Smooth muscle cell (in vitro differentiated cells): ENCODE data around the gene HEPN1. TPM values are rescaled to one million over a fixed set of nuclear protein-coding genes. Genes with fewer than 3 reads are reported as not detected.

Source experiments
- DNase-seq: peaks from one replicate; lab custom pipeline; 2025; ENCODE audit not compliant: unreplicated experiment; lab: John Stamatoyannopoulos, UW
- H2AFZ ChIP-seq: fragments of 200-600 bp; sonication (generic); 2 replicates; pipeline ENCODE4 v1.6.0; 2016; ENCODE audit warnings: antibody characterized with exemption, low read depth, mild to moderate bottlenecking
- H3F3A ChIP-seq: fragments of 200-600 bp; sonication (generic); 2 replicates; pipeline ENCODE4 v1.6.0; 2017; ENCODE audit warnings: antibody characterized with exemption, low read depth
- H3K27ac ChIP-seq: fragments of 200-600 bp; sonication (generic); 2 replicates; pipeline ENCODE4 v1.5.1; 2016; ENCODE audit warnings: low read depth, mild to moderate bottlenecking
- H3K27me3 ChIP-seq: fragments of 200-600 bp; sonication (generic); 2 replicates; pipeline ENCODE4 v1.6.1; 2016; ENCODE audit warnings: low read depth, mild to moderate bottlenecking
- H3K36me3 ChIP-seq: fragments of 200-600 bp; sonication (generic); 2 replicates; pipeline ENCODE4 v1.5.1; 2016; ENCODE audit warnings: low read depth
- H3K4me1 ChIP-seq: fragments of 200-600 bp; sonication (generic); 2 replicates; pipeline ENCODE4 v1.5.1; 2016; ENCODE audit warnings: low read depth
- H3K4me2 ChIP-seq: fragments of 200-600 bp; sonication (generic); 2 replicates; pipeline ENCODE4 v1.6.0; 2016; ENCODE audit warnings: mild to moderate bottlenecking
- H3K4me3 ChIP-seq: fragments of 200-600 bp; sonication (generic); 2 replicates; pipeline ENCODE4 v1.5.1; 2016; ENCODE audit warnings: mild to moderate bottlenecking
- H3K79me2 ChIP-seq: fragments of 200-600 bp; sonication (generic); 2 replicates; pipeline ENCODE4 v1.6.0; 2016; ENCODE audit warnings: low read depth, mild to moderate bottlenecking
- H3K9ac ChIP-seq: fragments of 200-600 bp; sonication (generic); 2 replicates; pipeline ENCODE4 v1.6.0; 2016; ENCODE audit warnings: low read depth
- H3K9me3 ChIP-seq: fragments of 200-600 bp; sonication (generic); replicated peaks from 2 replicates; pipeline ENCODE4 v1.5.1; 2016; ENCODE audit warnings: low read depth
- H4K20me1 ChIP-seq: fragments of 200-600 bp; sonication (generic); 2 replicates; pipeline ENCODE4 v1.6.0; 2016; ENCODE audit warnings: low read depth
- WGBS: methylation state at CpG from one replicate; pipeline ENCODE4 v1.1.7; 2016; ENCODE audit warnings: low lambda C conversion rate; 5-methylcytosine and 5-hydroxymethylcytosine counted together
- polyA plus RNA-seq: library from polyadenylated mRNA; unstranded; fragments of >200 nt; fragmentation: Nextera tagmentation; extraction: Ambion mirVana; gene quantifications from 2 replicates; pipeline ENCODE4 v1.2.1, GENCODE V29; 2016
- total RNA-seq: library from RNA; depleted of rRNA; stranded (reverse); fragments of >200 nt; gene quantifications from 2 replicates; pipeline ENCODE4 v1.2.3, GENCODE V29; 2014
- TF ChIP-seq, protein P1 (sequence below): fragments of 200-600 bp; sonication (generic); IDR thresholded peaks from 2 replicates; pipeline ENCODE4 v1.5.1; 2017; ENCODE audit warnings: borderline replicate concordance, mild to moderate bottlenecking, antibody characterized with exemption; ENCODE audit not compliant: insufficient read depth, poor library complexity, severe bottlenecking

HEPN1 gene
- total and polyA plus RNA-seq, 2 experiments from 2014 or later = not detected

DNA sequence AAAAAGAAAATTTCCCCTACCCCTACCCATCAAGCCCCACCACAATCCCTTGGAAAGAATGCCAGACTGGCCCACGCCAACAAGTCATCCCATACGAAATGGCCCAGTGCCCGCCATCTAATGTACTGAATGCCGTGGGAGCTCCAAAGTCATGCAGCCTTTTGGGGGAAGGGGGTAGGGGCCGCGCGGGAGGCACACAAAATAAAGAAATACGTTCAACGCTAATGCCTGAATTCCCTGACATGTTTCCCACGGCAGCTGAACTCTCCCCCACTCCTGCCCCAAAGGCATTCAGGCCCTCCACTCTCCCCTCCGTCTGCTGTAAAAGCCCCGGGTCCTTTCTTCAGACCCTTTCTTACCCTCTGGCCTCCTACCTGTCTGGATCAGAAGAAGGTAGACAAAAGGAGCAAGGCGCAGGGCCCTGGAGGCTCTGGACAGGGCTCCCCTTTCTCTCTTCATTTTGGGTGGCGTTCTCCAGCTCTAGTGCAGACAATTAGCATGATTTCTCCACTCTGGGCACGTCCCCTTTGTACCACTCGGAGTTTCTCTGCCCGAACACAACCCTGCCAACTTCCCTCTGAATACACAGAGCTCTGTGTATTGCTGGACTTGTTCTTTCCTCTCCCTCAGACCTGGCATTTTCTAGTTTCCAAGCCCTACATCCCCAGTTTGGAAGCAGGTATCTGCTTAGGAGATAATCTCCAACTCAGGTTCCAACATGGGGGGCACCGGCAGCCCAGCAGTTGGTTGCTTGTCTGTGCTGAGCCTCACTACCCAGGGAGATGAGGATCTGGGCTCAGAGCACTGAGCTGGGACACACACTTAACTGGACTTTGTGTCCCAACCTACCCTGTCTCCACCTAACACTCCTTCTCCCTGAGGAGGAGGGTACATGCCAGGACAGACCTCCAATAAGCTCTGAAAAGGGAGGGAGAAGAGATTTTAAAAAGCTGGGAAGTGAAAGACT, 16.8 kb downstream of the HEPN1 start, which contains the start of gene HEPACAM:
Gene HEPACAM, minus strand, starts transcription at position 500 of the 967 bp plus-strand sequence. Its CDS starts 41 bp downstream, at position 459.
- Histone ChIP-seq H4K20me1 (no peaks in the 10 kb centered on the region), H3K79me2 (no peaks in the 10 kb centered on the region), H3K27me3 (peaks cover 13% of the 10 kb centered on the region), H2AFZ (no peak within 1 kb of the TSS), H3K36me3 (no peaks in the 10 kb centered on the region), H3K4me1 (peaks cover 18% of the 10 kb centered on the region), H3K9me3 (no peaks in the 10 kb centered on the region), H3K27ac (no peak within 1 kb of the TSS), H3F3A (no peaks in the 10 kb centered on the region), H3K4me2 (no peak within 1 kb of the TSS), H3K4me3 (no peak within 1 kb of the TSS), H3K9ac (no peak within 1 kb of the TSS)
- WGBS = 91% methylated on average over 18 of the region's 18 CpGs
- no peak for DNase-seq
- TF ChIP-seq, protein P1, sequence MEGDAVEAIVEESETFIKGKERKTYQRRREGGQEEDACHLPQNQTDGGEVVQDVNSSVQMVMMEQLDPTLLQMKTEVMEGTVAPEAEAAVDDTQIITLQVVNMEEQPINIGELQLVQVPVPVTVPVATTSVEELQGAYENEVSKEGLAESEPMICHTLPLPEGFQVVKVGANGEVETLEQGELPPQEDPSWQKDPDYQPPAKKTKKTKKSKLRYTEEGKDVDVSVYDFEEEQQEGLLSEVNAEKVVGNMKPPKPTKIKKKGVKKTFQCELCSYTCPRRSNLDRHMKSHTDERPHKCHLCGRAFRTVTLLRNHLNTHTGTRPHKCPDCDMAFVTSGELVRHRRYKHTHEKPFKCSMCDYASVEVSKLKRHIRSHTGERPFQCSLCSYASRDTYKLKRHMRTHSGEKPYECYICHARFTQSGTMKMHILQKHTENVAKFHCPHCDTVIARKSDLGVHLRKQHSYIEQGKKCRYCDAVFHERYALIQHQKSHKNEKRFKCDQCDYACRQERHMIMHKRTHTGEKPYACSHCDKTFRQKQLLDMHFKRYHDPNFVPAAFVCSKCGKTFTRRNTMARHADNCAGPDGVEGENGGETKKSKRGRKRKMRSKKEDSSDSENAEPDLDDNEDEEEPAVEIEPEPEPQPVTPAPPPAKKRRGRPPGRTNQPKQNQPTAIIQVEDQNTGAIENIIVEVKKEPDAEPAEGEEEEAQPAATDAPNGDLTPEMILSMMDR = no peak

DNA sequence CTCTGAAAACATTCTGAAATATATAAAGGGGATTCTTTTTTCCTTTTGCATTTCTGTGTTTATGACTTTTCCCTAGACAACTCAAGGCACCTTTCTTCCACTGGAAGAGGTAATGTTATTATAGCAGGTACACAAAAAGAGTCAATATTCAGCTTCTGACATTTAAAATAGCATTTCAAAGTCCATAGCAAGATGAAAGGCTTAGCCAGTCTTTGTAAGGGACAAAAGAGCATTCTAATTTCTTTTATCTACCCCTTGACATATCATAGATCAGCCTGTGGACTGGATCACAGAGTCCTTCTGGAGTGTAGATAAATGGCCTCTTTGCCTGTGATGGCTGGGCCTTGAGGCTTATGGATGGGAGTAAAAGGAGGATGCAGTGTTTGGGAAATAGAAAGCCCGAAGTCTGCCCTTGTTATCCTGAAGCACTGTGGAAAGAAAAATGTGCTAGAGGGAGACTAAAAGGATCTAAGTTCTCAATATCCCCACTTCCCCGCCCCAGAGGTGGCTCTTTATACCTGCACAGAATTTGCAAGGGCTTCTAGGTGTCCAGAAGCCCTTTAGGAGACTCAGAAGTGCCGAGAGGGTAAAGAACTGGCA, 18.4 kb downstream of the HEPN1 start:
- H3K27me3 ChIP-seq = peaks cover 13% of the 10 kb centered on the region
- H3K4me1 ChIP-seq = peaks cover 20% of the 10 kb centered on the region
- no peak overlapping the region for H3K9ac ChIP-seq
- no peaks in the 10 kb centered on the region for H3F3A ChIP-seq
- H3K36me3 ChIP-seq = no peaks in the 10 kb centered on the region
- H3K9me3 ChIP-seq = no peaks in the 10 kb centered on the region
- no peak for DNase-seq
- WGBS = 88% methylated on average over 3 of the region's 3 CpGs
- H3K4me3 ChIP-seq = no peak overlapping the region
- no peaks in the 10 kb centered on the region for H3K79me2 ChIP-seq
- no peak overlapping the region for H3K4me2 ChIP-seq
- no peak overlapping the region for H2AFZ ChIP-seq
- no peak overlapping the region for H3K27ac ChIP-seq
- no peaks in the 10 kb centered on the region for H4K20me1 ChIP-seq
- TF ChIP-seq, protein P1 = no peak

DNA sequence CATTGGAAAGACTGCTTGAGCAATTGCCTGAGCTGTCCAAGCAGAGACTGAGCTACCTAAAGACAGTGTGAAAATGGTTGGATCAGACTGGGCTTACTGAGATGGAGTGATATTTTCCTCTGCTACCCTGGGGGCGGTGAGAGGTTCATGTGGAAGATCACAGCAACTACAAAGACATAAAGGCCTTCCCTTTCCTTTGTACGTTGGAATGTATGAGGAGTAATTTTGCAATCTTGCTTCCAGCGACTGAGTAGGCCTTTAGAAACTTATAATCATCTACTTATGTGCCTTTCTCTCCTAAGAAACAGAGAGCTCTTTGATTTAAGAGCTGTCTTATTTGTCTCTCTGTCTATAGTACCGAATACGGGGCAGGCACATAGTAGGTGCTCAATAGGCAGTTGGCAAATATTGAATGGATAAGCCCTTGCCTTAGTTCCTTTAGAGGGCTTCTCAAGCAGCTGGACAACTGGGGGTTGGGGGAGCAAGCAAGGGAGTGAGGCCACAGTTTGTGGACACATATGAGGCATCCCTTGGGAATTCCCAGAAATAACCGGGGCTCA, 19.2 kb downstream of the HEPN1 start:
- H3K9me3 ChIP-seq = no peaks in the 10 kb centered on the region
- H3K9ac ChIP-seq = no peak overlapping the region
- no peaks in the 10 kb centered on the region for H3F3A ChIP-seq
- peaks cover 29% of the 10 kb centered on the region for H3K4me1 ChIP-seq
- no peaks in the 10 kb centered on the region for H3K36me3 ChIP-seq
- TF ChIP-seq, protein P1 = no peak
- H2AFZ ChIP-seq = no peak overlapping the region
- no peak overlapping the region for H3K27ac ChIP-seq
- H3K4me2 ChIP-seq = no peak overlapping the region
- DNase-seq = no peak
- H3K4me3 ChIP-seq = no peak overlapping the region
- WGBS = 80% methylated on average over 6 of the region's 6 CpGs
- H3K27me3 ChIP-seq = peaks cover 13% of the 10 kb centered on the region
- H3K79me2 ChIP-seq = no peaks in the 10 kb centered on the region
- no peaks in the 10 kb centered on the region for H4K20me1 ChIP-seq
